ENCODE measurements around the gene DDX27.

GRCh38 chr20:49292010-49292409 is 72.8 kb downstream of the DDX27 start:
- TF ChIP-seq POLR2A (IDR thresholded peaks at IDR 0.05) (no peak), CTCF (IDR thresholded peaks at IDR 0.05) (no peak)
